BJ (cell line): ENCODE data around the gene ZNF385D. TPM values are rescaled to one million over a fixed set of nuclear protein-coding genes. Genes with fewer than 3 reads are reported as not detected.

Source experiments
- CTCF ChIA-PET: fragments of 350-600 bp; formaldehyde crosslinking; extraction: SDS; loops from one replicate; lab custom pipeline; 2021; ENCODE audit warnings: antibody characterized with exemption, inconsistent platforms; lab: Yijun Ruan, JAX
- POLR2A ChIA-PET: fragments of 300-600 bp; sonication (Branson Sonifier 250); formaldehyde crosslinking; extraction: SDS; loops from one replicate; lab custom pipeline; 2021; ENCODE audit warnings: antibody characterized with exemption; lab: Charles Lee
- DNase-seq: peaks from one replicate; pipeline ENCODE4 v3.0.0-alpha.2; 2011; ENCODE audit warnings: low read depth
- H3K27me3 ChIP-seq: 2 replicates; pipeline ENCODE4 v1.6.0; 2011; ENCODE audit warnings: low read length; ENCODE audit not compliant: control insufficient read depth, insufficient read depth
- H3K36me3 ChIP-seq: 2 replicates; pipeline ENCODE4 v1.5.1; 2011; ENCODE audit warnings: low read length; ENCODE audit not compliant: control insufficient read depth, insufficient read depth
- H3K4me3 ChIP-seq: 2 replicates; pipeline ENCODE4 v1.5.1; 2011; ENCODE audit warnings: low read depth, mild to moderate bottlenecking, control low read depth, low read length
- CTCF ChIP-seq: IDR thresholded peaks from 2 replicates; pipeline ENCODE4 v1.5.1; 2011; ENCODE audit warnings: low read depth, mild to moderate bottlenecking, control low read depth, inconsistent platforms, low read length, moderate library complexity; ENCODE audit not compliant: insufficient read depth
- polyA plus RNA-seq: library from polyadenylated mRNA; depleted of rRNA; stranded (reverse); fragments of >200 nt; gene quantifications from 2 replicates; pipeline ENCODE4 v1.2.3, GENCODE V29; 2011

Gene ZNF385D
- polyA plus RNA-seq, 1 experiment, result 2.2 TPM

GRCh38 chr3:21638488-21638887 is 112.5 kb downstream of the ZNF385D start:
- Histone ChIP-seq H3K4me3 (no peak overlapping the region), H3K36me3 (no peaks in the 10 kb centered on the region), H3K27me3 (no peaks in the 10 kb centered on the region)
- POLR2A ChIA-PET, result no interaction called here
- no peak for TF ChIP-seq CTCF
- CTCF ChIA-PET, result no interaction called here
- DNase-seq, result no peak

GRCh38 chr3:21634112-21634511 is 116.9 kb downstream of the ZNF385D start:
- ChIA-PET CTCF (interaction anchor here (2.1 kb wide), 1 partner anchor 11 kb away, joined by 4 read pairs; no protein-coding TSS in a partner anchor), POLR2A (no interaction called here)
- Histone ChIP-seq H3K27me3 (no peaks in the 10 kb centered on the region), H3K36me3 (no peaks in the 10 kb centered on the region), H3K4me3 (no peak overlapping the region)
- TF ChIP-seq CTCF, result no peak
- DNase-seq, result no peak

GRCh38 chr3:21624524-21624923 is 126.5 kb downstream of the ZNF385D start:
- TF ChIP-seq CTCF, result no peak
- no peak for DNase-seq
- Histone ChIP-seq H3K36me3 (no peaks in the 10 kb centered on the region), H3K4me3 (no peak overlapping the region), H3K27me3 (no peaks in the 10 kb centered on the region)
- POLR2A ChIA-PET, result no interaction called here
- CTCF ChIA-PET, result no interaction called here

- Histone ChIP-seq H3K4me3 (no peak overlapping the region), H3K27me3 (no peaks in the 10 kb centered on the region), H3K36me3 (no peaks in the 10 kb centered on the region)
- CTCF ChIA-PET, result interaction anchor here (0.6 to 1.0 kb wide), 3 partner anchors 53 to 1469 kb away, joined by 3 read pairs; no protein-coding TSS in a partner anchor
- POLR2A ChIA-PET, result no interaction called here
- DNase-seq, result no peak
- TF ChIP-seq CTCF, result no peak
Measured at GRCh38 chr3:21621181-21621651, 129.8 kb downstream of the ZNF385D start.

GRCh38 chr3:21620511-21621155 is 130.4 kb downstream of the ZNF385D start:
- Histone ChIP-seq H3K36me3 (no peaks in the 10 kb centered on the region), H3K27me3 (no peaks in the 10 kb centered on the region), H3K4me3 (no peak overlapping the region)
- POLR2A ChIA-PET, result no interaction called here
- TF ChIP-seq CTCF, result no peak
- CTCF ChIA-PET, result interaction anchor here (1.0 kb wide), 1 partner anchor 1109 kb away, joined by 3 read pairs; no protein-coding TSS in a partner anchor
- no peak for DNase-seq
